Activated CD4-positive, CD25-positive, alpha-beta regulatory T cell treated with anti-CD3 and anti-CD28 coated beads, Interleukin-2, amount 50 U/mL, for 72 hours (primary cell): Measurements from ENCODE around the gene PDE11A.

Source experiments
- DNase-seq: peaks from one replicate; pipeline ENCODE4 v3.0.0; 2021

Gene PDE11A

DNA sequence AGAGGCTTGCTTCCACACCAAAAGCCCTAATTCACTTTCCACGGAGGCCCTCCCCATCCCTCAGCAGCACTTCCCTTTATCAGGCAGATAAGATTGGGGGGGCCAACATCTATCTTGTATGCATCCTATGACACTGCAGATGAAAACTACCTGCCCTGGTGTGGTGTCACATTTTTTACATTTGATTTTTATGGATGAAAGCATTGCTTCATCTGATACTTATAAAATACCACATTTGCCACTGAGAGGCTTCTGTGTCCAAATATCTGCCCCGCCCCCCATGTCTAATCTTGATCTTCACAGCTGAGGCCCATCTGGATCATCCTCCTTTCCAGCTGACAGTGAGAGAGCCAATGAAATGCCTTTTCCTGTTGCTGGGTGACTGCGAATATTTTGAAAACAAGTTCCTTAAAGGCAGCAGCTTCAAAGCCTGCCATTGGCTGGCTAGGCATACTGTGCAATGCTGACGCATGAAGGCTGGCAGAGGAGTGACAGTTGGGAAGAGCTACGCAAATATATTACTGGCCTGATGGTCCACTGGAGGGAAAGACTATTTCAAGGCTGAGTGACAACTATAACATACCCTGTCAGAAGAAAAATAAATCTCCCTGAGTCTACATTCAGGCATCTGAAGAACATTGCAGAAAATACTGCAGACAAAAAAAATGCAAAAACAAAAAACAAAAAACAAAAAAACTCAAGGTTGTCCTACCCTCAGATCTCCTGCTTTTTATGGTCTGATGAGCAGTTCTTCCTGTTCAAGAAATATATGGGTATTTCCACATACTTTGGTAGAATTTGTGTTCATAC lies 318.7 kb downstream of the PDE11A start:
- no peak for DNase-seq

- DNase-seq, result no peak
Observed at GRCh38 chr2:177748360-177748759, 324.2 kb downstream of the PDE11A start.

DNA sequence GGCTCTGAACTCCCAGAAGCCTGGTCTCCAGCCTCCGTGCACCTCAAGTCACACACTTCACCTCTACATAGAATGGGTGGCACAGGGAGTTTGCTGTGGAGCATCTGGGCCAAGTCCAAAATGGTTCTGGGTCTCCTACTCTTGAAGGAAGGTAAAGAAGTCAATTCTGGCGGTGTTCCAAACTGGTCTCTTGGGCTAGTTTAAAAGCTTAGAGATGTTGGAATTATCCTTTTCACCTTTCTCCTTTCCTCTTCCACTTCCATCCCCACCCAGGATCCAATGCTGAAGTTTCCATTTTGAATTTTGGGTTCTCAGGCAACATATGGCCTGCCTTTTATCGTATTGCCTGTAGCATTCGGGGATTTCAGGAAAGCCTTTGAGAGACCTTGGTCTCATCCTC lies 325.2 kb downstream of the PDE11A start:
- DNase-seq, result no peak

DNA sequence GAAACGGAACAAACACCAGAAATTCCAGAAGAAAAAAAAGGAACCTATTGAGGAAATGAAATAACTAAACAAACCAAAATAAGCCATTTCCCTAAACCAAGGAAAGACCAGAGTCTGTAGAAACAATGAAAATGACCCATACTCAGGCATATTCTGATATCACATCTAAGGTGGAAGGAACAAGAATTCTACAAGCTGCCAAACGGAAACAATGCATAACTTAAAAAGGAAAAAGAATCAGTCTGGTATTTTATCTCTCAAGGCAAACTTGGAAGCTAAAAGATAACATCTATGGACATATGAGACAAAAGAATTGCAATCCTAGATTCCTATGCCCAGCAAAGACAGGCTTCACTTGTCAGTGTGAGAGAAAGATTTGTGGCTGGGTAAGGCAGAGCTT lies 326.2 kb downstream of the PDE11A start:
- no peak for DNase-seq

- DNase-seq, result no peak
Observed at GRCh38 chr2:177745531-177745930, 327.0 kb downstream of the PDE11A start.

DNA sequence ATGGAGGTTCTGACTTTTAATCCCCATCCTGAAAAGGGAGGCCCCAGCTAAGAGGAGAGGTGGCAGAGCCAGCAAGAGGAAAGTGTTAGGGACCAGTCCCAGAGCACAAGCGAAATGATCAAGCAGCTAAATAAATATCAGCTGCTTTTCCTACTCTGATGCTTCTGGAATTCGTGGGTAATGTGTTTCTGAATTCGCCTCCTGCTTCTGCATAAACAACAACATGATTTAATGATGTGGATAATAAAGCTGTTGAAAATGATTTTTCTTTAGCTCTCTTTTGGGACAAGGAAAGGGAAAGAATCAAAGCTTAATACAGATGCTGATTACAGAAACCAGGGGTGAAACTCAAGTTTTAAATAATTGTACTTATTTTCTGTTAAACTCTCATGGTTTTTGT lies 329.7 kb downstream of the PDE11A start:
- DNase-seq, result no peak

GRCh38 chr2:177741866-177742265 lies 330.7 kb downstream of the PDE11A start:
- DNase-seq, result no peak

- DNase-seq, result no peak
Observed at GRCh38 chr2:177740700-177741099, 331.9 kb downstream of the PDE11A start.

- no peak for DNase-seq
Observed at GRCh38 chr2:177738461-177739235, 333.9 kb downstream of the PDE11A start.

GRCh38 chr2:177735318-177735803 lies 337.2 kb downstream of the PDE11A start:
- no peak for DNase-seq

GRCh38 chr2:177733322-177733855 lies 339.2 kb downstream of the PDE11A start:
- no peak for DNase-seq

- DNase-seq, result no peak
Observed at GRCh38 chr2:177731384-177731783, 341.2 kb downstream of the PDE11A start.

DNA sequence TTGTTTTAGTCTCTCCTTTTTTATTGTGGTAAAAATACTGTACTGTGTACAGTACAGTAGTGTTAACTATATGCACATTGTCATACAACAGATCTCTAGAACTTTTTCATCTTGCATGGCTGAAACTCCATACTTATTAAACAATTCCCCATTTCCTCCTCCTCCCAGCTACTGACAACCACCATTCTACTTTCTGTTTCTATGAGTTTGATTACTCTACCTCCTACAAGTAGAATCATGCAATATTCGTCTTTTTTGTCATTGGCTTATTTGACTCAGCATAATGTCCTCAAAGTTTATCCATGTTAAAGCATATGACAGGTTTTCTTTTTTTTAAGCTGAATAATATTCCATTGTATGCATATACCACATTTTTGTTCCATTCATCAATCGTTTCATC lies 341.8 kb downstream of the PDE11A start:
- DNase-seq, result no peak

DNA sequence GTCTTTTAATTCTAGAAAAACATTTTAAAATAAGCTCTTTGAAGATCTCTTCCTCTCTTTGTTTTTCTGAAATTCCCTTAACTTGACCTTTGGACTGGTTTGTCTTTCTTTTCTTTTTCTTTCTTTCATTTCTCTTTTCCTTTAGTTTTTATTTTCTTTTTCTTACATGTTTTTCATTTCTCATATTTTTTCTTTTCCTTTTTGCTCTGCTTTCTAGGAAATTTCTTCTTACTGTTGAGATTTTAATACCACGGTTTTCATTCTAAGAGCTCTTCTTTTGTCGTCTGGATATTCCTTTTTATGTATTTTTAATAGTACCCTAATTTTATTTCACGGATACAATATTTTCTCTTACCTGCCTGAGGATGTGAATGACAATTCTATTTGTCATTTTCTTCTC lies 342.2 kb downstream of the PDE11A start:
- no peak for DNase-seq

DNA sequence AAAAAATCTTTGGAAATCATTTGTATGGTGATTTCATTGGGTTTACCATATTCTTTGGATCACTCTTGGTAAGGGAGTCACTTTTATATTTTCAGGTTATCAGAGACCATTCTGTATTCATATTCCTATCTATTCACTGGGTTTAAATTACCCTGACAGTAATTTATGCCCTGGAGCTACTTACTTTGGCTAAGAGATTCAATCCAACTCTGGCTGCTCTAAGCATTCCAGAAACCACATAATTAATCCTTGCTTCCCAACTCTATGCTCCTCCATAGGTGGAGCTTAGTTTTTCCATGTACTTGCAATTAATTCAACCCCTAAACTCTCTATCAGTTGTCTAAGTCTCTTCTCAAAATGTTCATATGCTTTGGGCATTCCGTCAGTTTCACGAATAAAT lies 343.7 kb downstream of the PDE11A start:
- DNase-seq, result no peak

DNA sequence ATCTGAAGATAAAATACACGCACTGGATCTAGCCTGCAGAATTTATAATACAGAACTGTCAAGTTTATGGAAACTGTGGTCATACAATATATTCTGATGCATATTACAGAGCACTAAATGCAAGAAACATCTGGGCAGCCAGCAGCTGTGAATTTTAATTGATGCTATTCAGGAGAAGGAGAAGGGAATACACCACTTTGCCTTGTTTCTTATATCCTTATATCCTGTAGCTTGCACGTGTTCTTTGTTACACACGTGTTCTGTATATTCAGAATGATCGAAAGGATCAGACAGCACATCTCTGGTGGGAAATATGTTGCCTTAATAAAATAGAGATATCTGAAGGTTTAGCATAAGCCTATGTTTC lies 344.2 kb downstream of the PDE11A start:
- DNase-seq, result no peak

DNA sequence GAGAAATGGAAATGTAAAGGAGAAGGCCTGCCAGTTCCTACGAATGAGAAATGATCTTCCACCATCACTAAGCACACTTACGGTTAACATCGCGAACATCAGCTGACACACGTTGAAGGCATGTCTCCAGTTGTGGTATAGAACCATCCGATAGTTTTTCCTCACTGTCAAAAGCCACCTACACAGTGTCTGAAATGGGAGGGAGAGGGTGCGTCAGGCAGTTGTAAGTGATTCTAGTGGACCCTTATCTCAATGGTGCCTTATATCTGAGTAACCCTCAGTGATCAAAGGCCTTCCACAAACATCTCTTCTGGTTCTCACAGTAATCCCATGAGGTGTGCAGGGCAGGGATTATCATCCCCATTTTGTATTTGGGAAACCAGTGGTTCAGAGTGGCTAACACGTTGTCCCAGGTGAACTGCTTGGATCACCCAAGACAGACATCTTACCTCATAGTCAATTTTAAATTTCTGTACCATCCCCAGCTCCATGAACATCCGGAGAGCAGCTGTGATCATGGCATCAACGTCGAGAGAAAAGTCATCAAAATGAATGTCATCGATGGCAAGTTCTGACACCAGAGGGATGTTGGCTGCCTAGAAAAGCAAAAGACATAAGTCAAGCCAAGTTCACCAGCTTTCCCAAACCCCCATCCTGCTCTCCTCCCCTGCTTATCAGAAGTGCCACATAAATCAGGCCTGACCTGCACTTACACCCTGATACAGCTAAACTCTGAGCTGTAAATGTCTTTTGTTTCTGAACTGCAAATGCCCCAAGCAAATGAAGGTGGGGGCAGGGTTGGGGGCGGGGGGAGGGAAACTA lies 344.8 kb downstream of the PDE11A start:
- DNase-seq, result no peak

GRCh38 chr2:177726931-177727348 lies 345.6 kb downstream of the PDE11A start:
- no peak for DNase-seq

DNA sequence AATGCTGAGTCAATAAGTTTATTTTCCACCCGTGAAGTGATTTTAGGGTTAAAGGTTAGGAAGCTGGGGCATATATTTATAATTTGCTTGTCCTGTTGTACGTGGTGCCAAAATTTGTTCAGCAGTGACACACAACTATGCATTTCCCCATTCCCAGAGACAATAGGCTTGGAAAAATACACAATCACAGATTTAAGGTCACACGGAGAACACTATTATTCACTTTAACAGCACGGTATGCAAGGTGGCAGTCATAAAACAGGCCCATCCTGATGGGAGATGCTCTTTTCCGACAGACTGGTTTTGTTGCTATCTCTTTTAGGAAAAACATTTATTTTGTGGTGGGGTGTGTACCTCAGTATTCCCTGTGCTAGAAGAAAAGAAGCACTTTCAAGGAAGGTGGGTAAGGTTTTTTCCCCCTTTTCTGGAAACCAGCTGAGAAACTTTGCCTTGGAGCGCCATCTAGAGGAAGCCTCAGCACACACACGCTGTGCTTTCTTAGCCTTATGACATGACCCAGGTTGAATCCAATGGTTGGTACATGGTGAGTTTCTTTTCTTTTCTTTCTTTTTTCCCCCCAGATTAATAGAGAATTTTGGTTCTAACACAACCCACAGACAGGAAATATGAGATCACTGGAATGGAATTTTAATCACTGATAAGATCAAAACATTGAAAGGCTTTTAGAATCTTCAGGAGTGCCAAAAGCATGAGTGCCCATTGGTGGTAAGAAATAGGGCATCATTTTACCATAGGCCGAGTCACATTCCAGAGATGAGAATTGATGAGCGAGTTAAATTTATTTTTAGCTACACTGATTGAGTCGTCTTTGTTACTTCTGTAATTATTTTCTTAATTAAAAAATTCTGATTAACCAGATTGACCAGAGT lies 347.9 kb downstream of the PDE11A start:
- DNase-seq, result peak; percentile 40

- no peak for DNase-seq
Observed at GRCh38 chr2:177723235-177723634, 349.3 kb downstream of the PDE11A start.

DNA sequence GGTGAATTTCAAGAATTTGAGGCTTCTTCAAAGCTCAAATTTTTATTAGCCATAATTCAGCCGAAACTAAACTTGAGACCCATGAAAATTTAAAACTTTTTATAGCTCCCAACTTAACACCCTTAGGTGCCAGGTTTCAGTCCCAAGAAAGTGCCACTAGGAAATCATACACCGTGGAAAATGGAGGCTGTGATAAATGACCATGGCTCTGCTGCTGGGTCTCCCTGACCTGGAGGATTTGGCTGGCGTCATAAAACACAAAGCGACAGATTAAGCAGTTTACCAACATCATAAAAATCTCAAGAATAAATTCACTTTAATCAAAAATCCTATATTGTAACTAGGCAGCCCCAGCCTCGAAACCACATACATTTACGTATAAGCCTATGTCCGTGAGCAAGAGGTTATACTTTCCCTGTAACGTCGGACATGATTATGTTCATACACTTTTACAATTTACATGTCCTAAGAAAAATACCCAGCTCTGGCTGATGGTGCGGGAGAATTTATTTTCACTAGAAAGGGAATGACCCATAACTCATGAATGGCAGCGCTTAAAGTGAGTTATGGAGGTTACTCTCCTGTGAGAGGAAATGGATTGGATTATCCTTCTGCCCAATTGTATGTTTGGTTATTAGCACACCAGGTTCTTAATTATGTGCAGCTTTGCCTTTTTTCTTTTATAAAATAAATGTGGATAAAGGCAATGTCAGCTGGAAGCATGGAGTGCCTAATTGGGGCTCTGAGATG lies 350.6 kb downstream of the PDE11A start:
- no peak for DNase-seq
